ENCODE measurements around the gene CHSY1.

DNA sequence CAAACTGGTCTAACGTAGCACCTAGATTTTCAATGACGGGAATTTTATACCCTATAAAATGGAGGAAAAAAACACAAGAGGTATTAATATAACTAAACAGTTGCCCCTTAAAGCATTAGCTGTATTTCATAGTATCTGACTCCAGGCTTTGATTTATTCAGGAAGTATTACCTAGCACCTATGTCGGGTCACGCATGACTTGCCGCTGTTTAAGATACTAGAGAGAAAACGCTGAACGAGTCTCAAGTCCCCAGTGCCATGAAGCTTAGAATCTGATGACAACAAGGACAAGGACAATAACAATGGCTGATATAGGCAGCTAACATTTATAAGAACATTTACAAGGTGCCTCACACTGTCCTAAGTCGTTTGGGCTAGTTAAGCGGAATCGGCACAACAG, 41.3 kb upstream of the CHSY1 start:
- no peak for TF ChIP-seq POLR2AphosphoS5 (IDR thresholded peaks at IDR 0.05; ENCODE audit: low read depth, low read length)
- TF ChIP-seq RXRA (CRISPR knock-in tag; IDR thresholded peaks at IDR 0.05): no peak
- TF ChIP-seq, protein P1, sequence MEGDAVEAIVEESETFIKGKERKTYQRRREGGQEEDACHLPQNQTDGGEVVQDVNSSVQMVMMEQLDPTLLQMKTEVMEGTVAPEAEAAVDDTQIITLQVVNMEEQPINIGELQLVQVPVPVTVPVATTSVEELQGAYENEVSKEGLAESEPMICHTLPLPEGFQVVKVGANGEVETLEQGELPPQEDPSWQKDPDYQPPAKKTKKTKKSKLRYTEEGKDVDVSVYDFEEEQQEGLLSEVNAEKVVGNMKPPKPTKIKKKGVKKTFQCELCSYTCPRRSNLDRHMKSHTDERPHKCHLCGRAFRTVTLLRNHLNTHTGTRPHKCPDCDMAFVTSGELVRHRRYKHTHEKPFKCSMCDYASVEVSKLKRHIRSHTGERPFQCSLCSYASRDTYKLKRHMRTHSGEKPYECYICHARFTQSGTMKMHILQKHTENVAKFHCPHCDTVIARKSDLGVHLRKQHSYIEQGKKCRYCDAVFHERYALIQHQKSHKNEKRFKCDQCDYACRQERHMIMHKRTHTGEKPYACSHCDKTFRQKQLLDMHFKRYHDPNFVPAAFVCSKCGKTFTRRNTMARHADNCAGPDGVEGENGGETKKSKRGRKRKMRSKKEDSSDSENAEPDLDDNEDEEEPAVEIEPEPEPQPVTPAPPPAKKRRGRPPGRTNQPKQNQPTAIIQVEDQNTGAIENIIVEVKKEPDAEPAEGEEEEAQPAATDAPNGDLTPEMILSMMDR (CRISPR knock-in tag; IDR thresholded peaks at IDR 0.05): no peak
- no peak for TF ChIP-seq SMAD1 (CRISPR knock-in tag; IDR thresholded peaks at IDR 0.05; ENCODE audit: borderline replicate concordance, low read depth)
- TF ChIP-seq NCOA1 (CRISPR knock-in tag; IDR thresholded peaks at IDR 0.05): no peak
- no peak for TF ChIP-seq SMC3 (IDR thresholded peaks at IDR 0.05; ENCODE audit: low read length)
- TF ChIP-seq FOXA1 (IDR thresholded peaks at IDR 0.05): no peak
- no peak for TF ChIP-seq FOXA1 (CRISPR knock-in tag; IDR thresholded peaks at IDR 0.05)
- no peak for TF ChIP-seq SIN3A (IDR thresholded peaks at IDR 0.05; ENCODE audit: borderline replicate concordance, low read depth, low read length)
- no peak for TF ChIP-seq FOSL1 (CRISPR knock-in tag; IDR thresholded peaks at IDR 0.05; ENCODE audit: borderline replicate concordance)

Data from HepG2 (cell line).